ENCODE results near the gene FIP1L1. TPM values are rescaled to one million over a fixed set of nuclear protein-coding genes. Genes with fewer than 3 reads are reported as not detected.
"Not testable (repeated sequence)": the region's sequence is repeated elsewhere in the genome, so short reads cannot be mapped to it uniquely, and the experiment has no call there.

The FIP1L1 gene, protein sequence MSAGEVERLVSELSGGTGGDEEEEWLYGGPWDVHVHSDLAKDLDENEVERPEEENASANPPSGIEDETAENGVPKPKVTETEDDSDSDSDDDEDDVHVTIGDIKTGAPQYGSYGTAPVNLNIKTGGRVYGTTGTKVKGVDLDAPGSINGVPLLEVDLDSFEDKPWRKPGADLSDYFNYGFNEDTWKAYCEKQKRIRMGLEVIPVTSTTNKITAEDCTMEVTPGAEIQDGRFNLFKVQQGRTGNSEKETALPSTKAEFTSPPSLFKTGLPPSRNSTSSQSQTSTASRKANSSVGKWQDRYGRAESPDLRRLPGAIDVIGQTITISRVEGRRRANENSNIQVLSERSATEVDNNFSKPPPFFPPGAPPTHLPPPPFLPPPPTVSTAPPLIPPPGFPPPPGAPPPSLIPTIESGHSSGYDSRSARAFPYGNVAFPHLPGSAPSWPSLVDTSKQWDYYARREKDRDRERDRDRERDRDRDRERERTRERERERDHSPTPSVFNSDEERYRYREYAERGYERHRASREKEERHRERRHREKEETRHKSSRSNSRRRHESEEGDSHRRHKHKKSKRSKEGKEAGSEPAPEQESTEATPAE
- 44.3 and 51.3 TPM in 2 replicates for total RNA-seq
- 26.5 TPM for polyA plus RNA-seq (2012)

- peak; percentile 92 for DNase-seq (ENCODE audit: low read depth)
Observed at GRCh38 chr4:53377319-53378170, at the start of gene FIP1L1. FIP1L1 (plus strand) TSS chr4:53377641; CDS start chr4:53377839, 198 bp downstream.

- DNase-seq (ENCODE audit: low read depth): not testable (repeated sequence)
Observed at GRCh38 chr4:53334916-53335315, 42.5 kb upstream of the FIP1L1 start.

DNA sequence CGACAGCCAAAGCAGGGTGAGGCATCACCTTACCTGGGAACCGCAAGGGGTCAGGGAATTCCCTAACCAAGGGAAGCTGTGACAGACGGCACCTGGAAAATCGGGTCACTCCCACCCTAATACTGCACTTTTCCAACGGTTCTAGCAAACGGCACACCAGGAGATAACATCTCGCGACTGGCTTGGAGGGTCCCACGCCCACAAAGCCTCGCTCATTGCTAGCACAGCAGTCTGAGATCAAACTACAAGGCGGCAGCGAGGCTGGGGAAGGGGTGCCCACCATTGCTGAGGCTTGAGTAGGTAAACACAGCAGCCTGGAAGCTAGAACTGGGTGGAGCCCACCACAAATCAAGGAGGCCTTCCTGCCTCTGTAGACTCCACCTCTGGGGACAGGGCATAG, 37.3 kb upstream of the FIP1L1 start:
- not testable (repeated sequence) for DNase-seq (ENCODE audit: low read depth)

DNA sequence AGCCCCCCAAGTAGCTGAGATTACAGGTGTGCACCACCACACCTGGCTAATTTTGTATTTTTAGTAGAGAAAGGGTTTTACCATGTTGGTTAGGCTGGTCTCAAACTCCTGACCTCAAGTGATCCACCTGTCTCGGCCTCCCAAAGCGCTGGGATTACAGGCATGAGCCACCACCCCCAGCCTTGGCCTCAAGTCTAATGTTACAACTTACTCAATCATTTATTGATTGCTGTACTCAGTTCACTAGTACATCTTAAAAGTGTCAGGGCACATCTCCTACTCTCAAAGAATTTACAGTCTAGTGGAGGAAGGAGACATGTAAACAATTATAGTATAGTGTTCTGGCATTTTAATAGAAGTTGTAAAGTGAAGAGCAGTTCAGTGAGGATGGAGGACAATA, 31.0 kb upstream of the FIP1L1 start:
- DNase-seq (ENCODE audit: low read depth): not testable (repeated sequence)

- peak; percentile 56 for DNase-seq (ENCODE audit: low read depth)
Observed at GRCh38 chr4:53346920-53347852, 30.3 kb upstream of the FIP1L1 start.

- no peak for DNase-seq (ENCODE audit: low read depth)
Observed at GRCh38 chr4:53348046-53348445, 29.4 kb upstream of the FIP1L1 start.

GRCh38 chr4:53349091-53349491, 28.4 kb upstream of the FIP1L1 start:
- no peak for DNase-seq (ENCODE audit: low read depth)

DNA sequence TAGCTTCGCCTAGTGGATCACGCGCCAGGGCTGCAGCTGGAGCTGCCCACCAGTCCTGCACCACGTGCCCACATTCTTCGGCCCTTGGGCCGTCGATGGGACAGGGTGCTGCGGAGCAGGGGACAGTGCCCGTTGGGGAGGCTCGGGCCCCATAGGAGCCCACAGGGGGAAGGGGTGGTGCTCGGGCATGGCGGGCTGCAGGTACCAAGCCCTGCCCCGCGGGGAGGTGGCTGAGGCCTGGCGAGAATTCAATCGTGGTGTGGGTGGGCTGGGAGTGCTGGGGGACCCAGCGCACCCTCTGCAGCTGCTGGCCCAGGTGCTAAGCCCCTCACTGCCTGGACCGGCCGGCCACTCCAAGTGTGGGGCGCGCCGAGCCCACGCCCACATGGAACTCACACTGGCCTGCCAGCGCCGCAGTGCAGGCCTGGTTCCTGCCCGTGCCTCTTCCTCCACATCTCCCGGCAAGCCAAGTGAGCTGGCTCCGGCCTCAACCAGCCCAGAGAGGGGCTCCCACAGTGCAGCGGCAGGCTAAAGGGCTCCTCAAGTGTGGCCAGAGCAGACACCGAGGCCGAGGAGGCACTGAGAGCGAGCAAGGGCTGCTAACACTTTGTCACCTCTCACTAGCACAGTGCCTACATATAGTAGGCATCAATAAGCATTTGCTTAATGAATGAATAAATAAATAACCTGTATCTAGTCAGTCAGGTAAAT, 23.3 kb upstream of the FIP1L1 start:
- DNase-seq (ENCODE audit: low read depth): no peak

DNA sequence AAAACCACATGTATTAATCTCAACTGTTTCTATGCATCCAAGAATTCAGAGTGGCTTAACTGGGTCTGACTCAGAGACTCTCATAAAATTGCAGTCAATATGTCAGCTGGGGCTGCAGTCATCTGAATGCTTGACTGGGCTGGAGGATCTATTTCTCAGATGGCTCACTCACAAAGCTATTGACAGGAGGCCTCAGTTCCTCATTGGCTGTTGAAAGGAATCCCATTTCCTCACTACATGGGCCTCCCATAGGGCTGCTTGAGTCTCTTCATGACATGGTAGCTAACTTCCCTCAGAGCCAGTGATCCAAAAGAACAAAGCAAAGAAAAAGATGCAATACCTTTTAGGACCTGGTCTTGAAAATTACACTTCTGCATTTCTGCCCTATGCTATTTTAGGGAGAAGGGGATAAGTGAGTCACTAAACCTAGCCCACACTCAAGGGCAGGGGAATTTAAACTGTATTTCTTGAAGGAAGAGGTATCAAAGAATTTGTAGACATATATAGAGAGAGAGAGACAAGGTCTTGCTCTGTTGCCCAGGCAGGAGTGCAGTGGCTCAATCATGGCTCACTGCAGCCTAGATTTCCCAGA, 21.4 kb upstream of the FIP1L1 start:
- DNase-seq (ENCODE audit: low read depth): no peak

- no peak for DNase-seq (ENCODE audit: low read depth)
Observed at GRCh38 chr4:53361451-53361850, 16.0 kb upstream of the FIP1L1 start.

DNA sequence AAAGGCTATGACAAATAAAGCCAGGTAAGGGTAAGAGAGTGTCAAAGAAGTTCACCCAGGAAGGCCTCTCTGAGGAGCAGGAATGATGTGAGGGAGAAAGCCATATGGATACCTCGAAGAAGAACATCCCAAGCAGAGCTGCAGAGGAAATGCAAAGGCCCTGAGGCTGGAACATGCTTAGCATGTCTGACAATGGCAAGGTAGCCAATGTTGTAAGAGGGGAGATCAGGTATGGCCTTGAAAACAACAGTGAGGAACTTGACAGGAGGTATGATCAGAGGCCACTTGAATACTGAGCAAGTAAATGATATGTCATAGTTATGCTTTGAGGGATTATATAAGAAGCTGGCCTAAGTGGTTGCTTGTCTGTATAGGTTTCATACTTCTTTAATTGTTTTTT, 15.3 kb upstream of the FIP1L1 start:
- no peak for DNase-seq (ENCODE audit: low read depth)

- DNase-seq (ENCODE audit: low read depth): no peak
Observed at GRCh38 chr4:53364624-53365023, 12.8 kb upstream of the FIP1L1 start.

GRCh38 chr4:53365121-53365485, 12.3 kb upstream of the FIP1L1 start:
- peak; percentile 8 for DNase-seq (ENCODE audit: low read depth)

- DNase-seq (ENCODE audit: low read depth): peak; percentile 99
Observed at GRCh38 chr4:53365486-53366300, 11.7 kb upstream of the FIP1L1 start, which contains the start of gene SCFD2. SCFD2 (minus strand) TSS chr4:53366061.

GRCh38 chr4:53366301-53366716, 11.1 kb upstream of the FIP1L1 start:
- DNase-seq (ENCODE audit: low read depth): no peak

DNA sequence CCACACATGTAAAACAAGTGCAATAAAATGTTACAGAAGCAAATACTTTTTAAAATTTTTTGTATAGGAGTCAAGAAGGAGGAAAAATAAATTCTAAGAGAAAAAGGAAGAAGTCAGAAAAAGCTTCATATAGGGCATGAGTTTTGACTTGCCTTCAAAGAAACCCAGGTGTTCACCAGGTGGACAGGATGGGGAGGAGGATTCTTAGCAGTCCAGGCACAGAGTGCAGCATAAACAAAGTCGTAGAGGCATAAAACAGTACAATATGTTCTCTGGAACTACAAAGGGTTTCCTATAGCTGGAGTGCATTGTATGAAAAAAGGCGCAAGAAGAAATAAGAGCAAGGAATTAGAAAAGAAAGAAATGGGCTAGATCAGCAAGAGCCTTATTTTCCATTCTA, 9.7 kb upstream of the FIP1L1 start:
- no peak for DNase-seq (ENCODE audit: low read depth)

GRCh38 chr4:53371049-53371448, 6.4 kb upstream of the FIP1L1 start:
- DNase-seq (ENCODE audit: low read depth): no peak

GRCh38 chr4:53371843-53372521, 5.5 kb upstream of the FIP1L1 start:
- no peak for DNase-seq (ENCODE audit: low read depth)

Data from myocyte (in vitro differentiated cells).